Sciatic nerve (tissue), 2 donors: ENCODE data around the gene NCAN. TPM values are rescaled to one million over a fixed set of nuclear protein-coding genes. Genes with fewer than 3 reads are reported as not detected.
A peak's percentile ranks its signal among the peaks of the same experiment; 100 is the strongest.

Experiments used
- ATAC-seq: fragments of 200-7000 bp; cut with Tn5 transposase; one replicate; pipeline ENCODE4 v1.9.1; 2020; ENCODE audit warnings: mild to moderate bottlenecking, moderate library complexity
- DNase-seq: peaks from one replicate; pipeline ENCODE4 v3.0.0-alpha.2; 2020; ENCODE audit warnings: low spot score
- intact Hi-C: fragments of 100-400 bp; cut with DNase I; formaldehyde crosslinking; loops from one replicate; pipeline ENCODE4 v1.14.2; 2022
- total RNA-seq: library from RNA; stranded (reverse); fragmentation: NEBNext Ultra II Directional; extraction: Animal tissue kit (Norgen Biotek cat#: 25700); gene quantifications from one replicate; pipeline ENCODE4 v1.2.1, GENCODE V29; 2021
- donor health status: DM: no; HTN: no; CAD: no.
- donor health status: DM: no; HTN: no; CAD: no.

Gene NCAN
- total RNA-seq, 1 donor from 2014 or later, result not detected

- ATAC-seq (peak; percentile 97), DNase-seq (peak; percentile 99)
- intact Hi-C loops, result no loop called here
Observed at GRCh38 chr19:19192078-19192882, 19.5 kb upstream of the NCAN start, which contains the start of the genes BORCS8 and RFXANK. BORCS8 (minus strand) TSS chr19:19192152; CDS start chr19:19192117, 35 bp downstream. RFXANK (plus strand) TSS chr19:19192258; CDS start chr19:19193947, 1,689 bp downstream.

GRCh38 chr19:19192910-19193423 lies 18.8 kb upstream of the NCAN start:
- intact Hi-C loops, result no loop called here
- no peak for DNase-seq
- peak; percentile 2 for ATAC-seq

GRCh38 chr19:19193926-19194325 lies 17.8 kb upstream of the NCAN start:
- intact Hi-C loops, result no loop called here
- no peak for DNase-seq
- ATAC-seq, result no peak

- intact Hi-C loops, result no loop called here
- no peak for ATAC-seq
- DNase-seq, result no peak
Observed at GRCh38 chr19:19201697-19202630, 9.8 kb upstream of the NCAN start.

GRCh38 chr19:19202707-19203011 lies 9.1 kb upstream of the NCAN start:
- ATAC-seq (peak; percentile 35), DNase-seq (no peak)
- intact Hi-C loops, result no loop called here

- peak; percentile 97 for ATAC-seq
- intact Hi-C loops, result no loop called here
- DNase-seq, result peak; percentile 96
Observed at GRCh38 chr19:19203012-19203856, 8.5 kb upstream of the NCAN start, which contains the start of gene NR2C2AP. NR2C2AP (minus strand) TSS chr19:19203414; CDS start chr19:19203060, 354 bp downstream.

- DNase-seq (no peak), ATAC-seq (no peak)
- intact Hi-C loops, result no loop called here
Observed at GRCh38 chr19:19204181-19204580, 7.6 kb upstream of the NCAN start.

GRCh38 chr19:19205416-19206410 lies 6.0 kb upstream of the NCAN start:
- ATAC-seq, result no peak
- no peak for DNase-seq
- intact Hi-C loops, result no loop called here

GRCh38 chr19:19206938-19207337 lies 4.8 kb upstream of the NCAN start:
- ATAC-seq (no peak), DNase-seq (no peak)
- intact Hi-C loops, result no loop called here

- ATAC-seq (no peak), DNase-seq (no peak)
- intact Hi-C loops, result no loop called here
Observed at GRCh38 chr19:19207637-19208572, 3.9 kb upstream of the NCAN start.

- no peak for ATAC-seq
- intact Hi-C loops, result no loop called here
- DNase-seq, result no peak
Observed at GRCh38 chr19:19209372-19209771, 2.4 kb upstream of the NCAN start.

GRCh38 chr19:19212916-19213315 lies 1.2 kb downstream of the NCAN start:
- DNase-seq, result no peak
- intact Hi-C loops, result no loop called here
- ATAC-seq, result no peak

GRCh38 chr19:19213426-19214158 lies 1.8 kb downstream of the NCAN start:
- DNase-seq, result no peak
- ATAC-seq, result no peak
- intact Hi-C loops, result no loop called here

GRCh38 chr19:19214159-19214490 lies 2.4 kb downstream of the NCAN start:
- DNase-seq, result no peak
- no peak for ATAC-seq
- intact Hi-C loops, result no loop called here

- DNase-seq, result no peak
- intact Hi-C loops, result no loop called here
- no peak for ATAC-seq
Observed at GRCh38 chr19:19214892-19215291, 3.1 kb downstream of the NCAN start.

- DNase-seq (no peak), ATAC-seq (no peak)
- intact Hi-C loops, result no loop called here
Observed at GRCh38 chr19:19215792-19216191, 4.0 kb downstream of the NCAN start.
